Kidney epithelial cell (primary cell): ENCODE results near the gene ANKRD12. TPM values are rescaled to one million over a fixed set of nuclear protein-coding genes. Genes with fewer than 3 reads are reported as not detected.
A peak's percentile ranks its signal among the peaks of the same experiment; 100 is the strongest.

Experiments
- DNase-seq: peaks from one replicate; pipeline ENCODE4 v3.0.0-alpha.2; 2010; ENCODE audit warnings: low read depth
- H3K27me3 ChIP-seq: 2 replicates; pipeline ENCODE4 v1.6.0; 2011; ENCODE audit warnings: low read length; ENCODE audit not compliant: control insufficient read depth, insufficient read depth
- H3K36me3 ChIP-seq: 2 replicates; pipeline ENCODE4 v1.5.1; 2011; ENCODE audit warnings: low read length; ENCODE audit not compliant: control insufficient read depth, insufficient read depth
- H3K4me3 ChIP-seq: 2 replicates; pipeline ENCODE4 v1.5.1; 2011; ENCODE audit warnings: low read depth, mild to moderate bottlenecking, control low read depth, low read length
- total RNA-seq: library from RNA; depleted of rRNA; stranded (reverse); fragments of >200 nt; gene quantifications from 2 replicates; pipeline ENCODE4 v1.2.3, GENCODE V29; 2015
- TF ChIP-seq, protein P1 (sequence below): IDR thresholded peaks from 2 replicates; pipeline ENCODE4 v1.5.1; 2011; ENCODE audit warnings: mild to moderate bottlenecking, moderate library complexity, low read length, control low read depth, inconsistent platforms; ENCODE audit not compliant: insufficient read depth, poor library complexity, severe bottlenecking

ANKRD12 gene
- total RNA-seq, 1 donor from 2014 or later: 11.2 TPM

DNA sequence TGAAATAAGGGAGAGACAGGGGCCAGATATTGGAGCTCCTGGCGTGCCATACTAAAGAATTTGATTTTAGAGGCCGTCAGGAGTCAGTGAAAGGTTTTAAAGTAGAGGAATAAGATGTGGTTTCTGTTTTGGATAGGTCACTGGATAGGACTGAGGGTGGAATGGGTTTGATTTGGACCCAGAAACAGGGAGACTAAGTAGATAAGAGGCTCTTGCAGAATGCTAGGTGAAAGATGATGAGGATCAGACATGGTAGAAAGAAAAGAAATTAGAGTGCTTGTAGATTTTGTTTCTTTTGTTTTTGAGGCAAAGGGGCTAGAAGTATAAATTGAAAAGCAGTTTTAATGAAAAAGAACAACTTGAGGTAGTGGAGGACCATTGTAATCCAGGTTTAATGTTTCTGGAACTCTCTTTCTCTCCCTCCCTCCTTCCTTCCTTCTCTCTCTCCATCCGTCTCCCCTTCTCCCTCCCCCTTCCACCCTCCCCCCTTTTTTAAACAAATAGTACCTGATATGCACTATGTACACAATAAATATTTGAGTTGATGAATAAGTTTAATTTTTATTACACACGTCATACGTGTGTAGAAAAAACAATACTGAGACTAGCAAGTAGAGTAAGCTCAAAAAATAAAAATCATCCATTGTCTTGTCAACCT lies 32.2 kb upstream of the ANKRD12 start:
- TF ChIP-seq, protein P1, sequence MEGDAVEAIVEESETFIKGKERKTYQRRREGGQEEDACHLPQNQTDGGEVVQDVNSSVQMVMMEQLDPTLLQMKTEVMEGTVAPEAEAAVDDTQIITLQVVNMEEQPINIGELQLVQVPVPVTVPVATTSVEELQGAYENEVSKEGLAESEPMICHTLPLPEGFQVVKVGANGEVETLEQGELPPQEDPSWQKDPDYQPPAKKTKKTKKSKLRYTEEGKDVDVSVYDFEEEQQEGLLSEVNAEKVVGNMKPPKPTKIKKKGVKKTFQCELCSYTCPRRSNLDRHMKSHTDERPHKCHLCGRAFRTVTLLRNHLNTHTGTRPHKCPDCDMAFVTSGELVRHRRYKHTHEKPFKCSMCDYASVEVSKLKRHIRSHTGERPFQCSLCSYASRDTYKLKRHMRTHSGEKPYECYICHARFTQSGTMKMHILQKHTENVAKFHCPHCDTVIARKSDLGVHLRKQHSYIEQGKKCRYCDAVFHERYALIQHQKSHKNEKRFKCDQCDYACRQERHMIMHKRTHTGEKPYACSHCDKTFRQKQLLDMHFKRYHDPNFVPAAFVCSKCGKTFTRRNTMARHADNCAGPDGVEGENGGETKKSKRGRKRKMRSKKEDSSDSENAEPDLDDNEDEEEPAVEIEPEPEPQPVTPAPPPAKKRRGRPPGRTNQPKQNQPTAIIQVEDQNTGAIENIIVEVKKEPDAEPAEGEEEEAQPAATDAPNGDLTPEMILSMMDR: no peak
- Histone ChIP-seq H3K27me3 (no peaks in the 10 kb centered on the region), H3K4me3 (peak overlapping the region; percentile 83), H3K36me3 (no peaks in the 10 kb centered on the region)
- no peak for DNase-seq

DNA sequence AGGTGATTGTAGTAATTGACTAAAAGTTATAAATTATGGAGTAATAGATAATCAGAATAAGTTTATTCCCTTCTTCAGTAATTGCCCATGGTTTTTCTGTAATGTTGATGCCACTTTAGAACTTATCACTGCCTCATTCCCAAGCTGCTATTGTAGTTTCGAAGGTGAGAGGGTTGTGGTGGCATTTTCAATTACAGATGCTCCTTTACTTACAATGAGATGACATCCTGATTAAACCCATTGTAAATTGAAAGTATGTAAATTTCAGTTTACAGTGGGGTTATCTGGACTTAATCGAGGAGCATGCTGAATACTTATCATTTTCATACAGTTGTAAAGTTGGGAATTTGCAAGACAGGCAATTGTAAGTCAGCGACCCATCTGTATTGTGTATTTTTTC lies 31.2 kb upstream of the ANKRD12 start:
- DNase-seq: no peak
- H3K4me3 ChIP-seq: no peak overlapping the region

DNA sequence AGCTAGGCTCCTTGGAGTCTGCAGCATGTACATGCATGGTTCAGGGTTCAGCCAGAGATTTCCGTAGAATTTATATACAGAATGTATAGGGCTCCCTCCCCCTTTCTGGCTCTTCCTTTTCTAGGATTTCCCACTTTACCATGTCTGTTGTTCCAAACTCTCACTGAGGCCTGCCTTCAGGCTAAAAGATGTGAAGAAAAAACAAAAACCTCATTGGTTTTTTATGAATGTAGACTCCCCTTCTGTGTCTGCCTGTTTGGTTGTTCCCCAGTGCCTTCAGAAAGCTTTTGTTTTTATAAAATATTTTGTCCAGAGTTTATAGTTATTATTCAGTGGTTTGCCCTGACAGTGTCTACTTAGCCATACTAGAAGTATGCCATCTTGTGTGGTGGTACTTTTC lies 30.5 kb upstream of the ANKRD12 start:
- DNase-seq: no peak
- TF ChIP-seq, protein P1: no peak
- Histone ChIP-seq H3K36me3 (no peaks in the 10 kb centered on the region), H3K4me3 (no peak overlapping the region), H3K27me3 (no peaks in the 10 kb centered on the region)

More for the DNA sequence above, 31.2 kb upstream of the ANKRD12 start:
- TF ChIP-seq, protein P1: no peak
- Histone ChIP-seq H3K36me3 (no peaks in the 10 kb centered on the region), H3K27me3 (no peaks in the 10 kb centered on the region)

DNA sequence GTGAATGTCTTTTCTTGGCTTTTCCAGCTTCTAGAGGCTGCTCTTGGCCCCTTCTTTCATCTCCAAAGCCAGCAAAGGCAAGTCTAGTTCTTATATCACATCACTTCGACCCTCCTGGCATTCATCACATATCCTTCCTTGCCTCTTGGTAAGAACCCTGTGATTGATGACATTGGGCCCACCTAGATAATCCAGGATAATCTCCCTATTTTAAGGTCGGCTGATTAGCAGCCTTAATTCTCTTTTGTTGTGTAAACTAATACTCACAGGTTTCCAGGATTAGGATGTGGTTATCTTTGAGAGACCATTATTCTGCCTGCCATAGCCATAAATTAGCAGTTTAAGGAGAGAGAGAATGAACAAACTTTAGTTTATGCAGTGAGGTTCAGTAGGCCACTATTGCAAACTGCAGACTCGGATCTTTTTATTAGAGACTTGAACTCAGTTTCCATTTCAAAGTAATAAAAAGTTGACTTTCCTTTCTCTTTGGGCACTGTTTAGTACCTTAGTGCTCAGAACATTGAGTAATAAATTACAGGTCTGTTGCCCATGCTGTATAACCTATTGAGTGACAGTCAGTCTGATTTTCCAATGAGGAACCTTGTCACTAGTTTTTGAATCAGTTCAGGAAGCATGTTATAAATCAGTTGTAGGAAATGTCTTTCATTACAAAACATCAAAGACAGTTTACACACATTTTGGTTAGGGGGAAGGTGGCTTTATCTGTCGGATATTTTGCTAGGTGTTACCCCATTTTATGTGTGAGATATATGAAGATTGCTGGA lies 29.6 kb upstream of the ANKRD12 start:
- Histone ChIP-seq H3K4me3 (no peak overlapping the region), H3K36me3 (no peaks in the 10 kb centered on the region), H3K27me3 (no peaks in the 10 kb centered on the region)
- no peak for DNase-seq
- TF ChIP-seq, protein P1: no peak

DNA sequence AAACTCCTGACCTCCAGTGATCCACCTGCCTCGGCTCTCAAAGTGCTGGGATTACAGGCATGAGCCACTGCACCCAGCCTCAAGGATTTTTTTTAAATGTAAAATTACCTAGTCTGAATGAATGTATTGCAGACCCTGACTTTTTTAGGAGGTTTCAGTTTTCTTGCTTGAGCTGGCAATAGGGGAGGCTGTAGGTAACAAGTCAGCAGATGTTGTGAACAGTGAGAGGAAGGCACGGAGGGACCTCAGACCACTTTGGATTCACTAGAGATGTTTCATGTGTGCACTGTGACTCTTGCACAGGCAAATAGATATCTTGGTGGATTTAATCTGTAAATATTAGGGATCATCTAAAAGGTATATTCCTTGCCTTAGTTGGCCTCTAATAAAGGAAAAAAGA lies 27.7 kb upstream of the ANKRD12 start:
- TF ChIP-seq, protein P1: no peak
- no peaks in the 10 kb centered on the region for H3K27me3 ChIP-seq
- no peak for DNase-seq
- H3K36me3 ChIP-seq: no peaks in the 10 kb centered on the region
- H3K4me3 ChIP-seq: no peak overlapping the region
